ENCODE measurements around the gene ATXN7L1.

The ATXN7L1 gene

DNA sequence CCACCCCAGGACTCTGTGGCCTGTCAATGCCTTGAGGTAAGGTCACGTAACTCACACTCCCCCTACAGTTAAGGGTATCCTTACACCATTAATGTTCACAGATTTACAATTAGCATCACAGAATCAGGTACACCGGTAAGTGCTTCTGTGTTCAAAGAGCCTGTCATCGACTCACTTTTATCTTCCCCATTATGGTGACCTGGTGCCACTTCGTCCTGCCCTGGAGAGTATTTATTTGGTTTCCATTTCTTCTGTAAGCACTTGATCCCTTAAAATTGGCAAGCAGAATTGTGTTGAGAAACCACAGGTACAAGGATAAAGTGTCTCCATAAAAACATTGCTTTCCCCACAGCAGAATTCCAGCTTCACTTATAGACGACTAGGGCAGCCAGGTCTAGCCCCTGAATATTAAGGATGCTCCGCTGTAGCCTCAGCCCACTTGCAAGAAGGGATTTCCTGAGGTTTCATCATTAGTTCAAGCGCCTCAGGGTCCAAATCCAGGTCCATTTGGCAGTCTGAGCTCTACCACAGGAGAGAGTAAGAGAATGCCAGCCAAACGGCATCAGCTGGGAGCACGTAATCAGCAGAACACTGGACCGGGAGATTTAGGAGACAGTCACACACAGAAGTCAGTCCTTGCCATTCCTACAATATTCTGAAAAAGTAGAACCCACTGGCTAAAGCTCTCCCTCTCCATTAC, 10.1 kb downstream of the ATXN7L1 start:
- ATAC-seq: no peak
- TF ChIP-seq RARB (CRISPR knock-in tag; IDR thresholded peaks at IDR 0.05) (no peak), TCF4 (CRISPR knock-in tag; IDR thresholded peaks at IDR 0.05; ENCODE audit: borderline replicate concordance) (no peak), ZFP3 (CRISPR knock-in tag; IDR thresholded peaks at IDR 0.05) (no peak), PATZ1 (CRISPR knock-in tag; IDR thresholded peaks at IDR 0.05; ENCODE audit: borderline replicate concordance) (no peak), SNAI2 (CRISPR knock-in tag; IDR thresholded peaks at IDR 0.05) (no peak), PPARA (CRISPR knock-in tag; IDR thresholded peaks at IDR 0.05; ENCODE audit: borderline replicate concordance) (no peak), TSHZ2 (CRISPR knock-in tag; IDR thresholded peaks at IDR 0.05) (no peak), ZFP30 (CRISPR knock-in tag; IDR thresholded peaks at IDR 0.05) (no peak), BACH2 (CRISPR knock-in tag; IDR thresholded peaks at IDR 0.05; ENCODE audit: borderline replicate concordance) (no peak), ZC3H10 (CRISPR knock-in tag; IDR thresholded peaks at IDR 0.05) (no peak), ZNF8 (CRISPR knock-in tag; IDR thresholded peaks at IDR 0.05) (no peak), ZNF70 (CRISPR knock-in tag; IDR thresholded peaks at IDR 0.05) (no peak), CSDC2 (CRISPR knock-in tag; IDR thresholded peaks at IDR 0.05) (no peak), OSR1 (CRISPR knock-in tag; IDR thresholded peaks at IDR 0.05) (no peak)
- TF ChIP-seq, protein P1, sequence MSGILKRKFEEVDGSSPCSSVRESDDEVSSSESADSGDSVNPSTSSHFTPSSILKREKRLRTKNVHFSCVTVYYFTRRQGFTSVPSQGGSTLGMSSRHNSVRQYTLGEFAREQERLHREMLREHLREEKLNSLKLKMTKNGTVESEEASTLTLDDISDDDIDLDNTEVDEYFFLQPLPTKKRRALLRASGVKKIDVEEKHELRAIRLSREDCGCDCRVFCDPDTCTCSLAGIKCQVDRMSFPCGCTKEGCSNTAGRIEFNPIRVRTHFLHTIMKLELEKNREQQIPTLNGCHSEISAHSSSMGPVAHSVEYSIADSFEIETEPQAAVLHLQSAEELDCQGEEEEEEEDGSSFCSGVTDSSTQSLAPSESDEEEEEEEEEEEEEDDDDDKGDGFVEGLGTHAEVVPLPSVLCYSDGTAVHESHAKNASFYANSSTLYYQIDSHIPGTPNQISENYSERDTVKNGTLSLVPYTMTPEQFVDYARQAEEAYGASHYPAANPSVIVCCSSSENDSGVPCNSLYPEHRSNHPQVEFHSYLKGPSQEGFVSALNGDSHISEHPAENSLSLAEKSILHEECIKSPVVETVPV (CRISPR knock-in tag; IDR thresholded peaks at IDR 0.05): no peak

GRCh38 chr7:105863876-105864275, 12.5 kb downstream of the ATXN7L1 start:
- no peak for ATAC-seq
- TF ChIP-seq ARNTL (CRISPR knock-in tag; IDR thresholded peaks at IDR 0.05; ENCODE audit: borderline replicate concordance, low read depth) (no peak), RARB (CRISPR knock-in tag; IDR thresholded peaks at IDR 0.05) (no peak), OSR1 (CRISPR knock-in tag; IDR thresholded peaks at IDR 0.05) (no peak), BACH2 (CRISPR knock-in tag; IDR thresholded peaks at IDR 0.05; ENCODE audit: borderline replicate concordance) (no peak), TOX (CRISPR knock-in tag; IDR thresholded peaks at IDR 0.05; ENCODE audit: borderline replicate concordance) (no peak), PPARA (CRISPR knock-in tag; IDR thresholded peaks at IDR 0.05; ENCODE audit: borderline replicate concordance) (no peak), GLIS3 (CRISPR knock-in tag; IDR thresholded peaks at IDR 0.05) (no peak), ZFP30 (CRISPR knock-in tag; IDR thresholded peaks at IDR 0.05) (no peak), ESRRG (CRISPR knock-in tag; IDR thresholded peaks at IDR 0.05) (no peak), SNAI2 (CRISPR knock-in tag; IDR thresholded peaks at IDR 0.05) (no peak), ZNF70 (CRISPR knock-in tag; IDR thresholded peaks at IDR 0.05) (no peak), ZFP3 (CRISPR knock-in tag; IDR thresholded peaks at IDR 0.05) (no peak), TCF4 (CRISPR knock-in tag; IDR thresholded peaks at IDR 0.05; ENCODE audit: borderline replicate concordance) (no peak)
- TF ChIP-seq, protein P1 (CRISPR knock-in tag; IDR thresholded peaks at IDR 0.05): no peak
- TF ChIP-seq, protein P2, sequence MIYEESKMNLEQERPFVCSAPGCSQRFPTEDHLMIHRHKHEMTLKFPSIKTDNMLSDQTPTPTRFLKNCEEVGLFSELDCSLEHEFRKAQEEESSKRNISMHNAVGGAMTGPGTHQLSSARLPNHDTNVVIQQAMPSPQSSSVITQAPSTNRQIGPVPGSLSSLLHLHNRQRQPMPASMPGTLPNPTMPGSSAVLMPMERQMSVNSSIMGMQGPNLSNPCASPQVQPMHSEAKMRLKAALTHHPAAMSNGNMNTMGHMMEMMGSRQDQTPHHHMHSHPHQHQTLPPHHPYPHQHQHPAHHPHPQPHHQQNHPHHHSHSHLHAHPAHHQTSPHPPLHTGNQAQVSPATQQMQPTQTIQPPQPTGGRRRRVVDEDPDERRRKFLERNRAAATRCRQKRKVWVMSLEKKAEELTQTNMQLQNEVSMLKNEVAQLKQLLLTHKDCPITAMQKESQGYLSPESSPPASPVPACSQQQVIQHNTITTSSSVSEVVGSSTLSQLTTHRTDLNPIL (CRISPR knock-in tag; IDR thresholded peaks at IDR 0.05; ENCODE audit: low read depth): no peak

- ATAC-seq: no peak
- TF ChIP-seq OSR1 (CRISPR knock-in tag; IDR thresholded peaks at IDR 0.05) (no peak), ISL1 (CRISPR knock-in tag; IDR thresholded peaks at IDR 0.05) (no peak), ARNTL (CRISPR knock-in tag; IDR thresholded peaks at IDR 0.05; ENCODE audit: borderline replicate concordance, low read depth) (no peak), TCF4 (CRISPR knock-in tag; IDR thresholded peaks at IDR 0.05; ENCODE audit: borderline replicate concordance) (no peak), TSHZ2 (CRISPR knock-in tag; IDR thresholded peaks at IDR 0.05) (no peak), GLIS3 (CRISPR knock-in tag; IDR thresholded peaks at IDR 0.05) (no peak)
Measured at GRCh38 chr7:105862770-105863169, 13.6 kb downstream of the ATXN7L1 start.
